Mononuclear cell (primary cell): ENCODE results near the gene GNG2. TPM values are rescaled to one million over a fixed set of nuclear protein-coding genes. Genes with fewer than 3 reads are reported as not detected.

Source experiments
- H3K27me3 ChIP-seq: 2 replicates; pipeline ENCODE4 v1.6.0; 2011; ENCODE audit warnings: low read length, control low read depth; ENCODE audit not compliant: insufficient read depth
- H3K4me1 ChIP-seq: 2 replicates; pipeline ENCODE4 v1.5.1; 2011; ENCODE audit warnings: mild to moderate bottlenecking, low read length, control low read depth; ENCODE audit not compliant: insufficient read depth
- H3K4me3 ChIP-seq: 2 replicates; pipeline ENCODE4 v1.5.1; 2011; ENCODE audit warnings: mild to moderate bottlenecking, low read length, moderate library complexity
- H3K9me3 ChIP-seq: 2 replicates; pipeline ENCODE4 v1.5.1; 2011; ENCODE audit warnings: low read depth, mild to moderate bottlenecking, control low read depth, low read length
- total RNA-seq: library from RNA; depleted of rRNA; stranded (reverse); fragments of >200 nt; gene quantifications from one replicate; pipeline ENCODE4 v1.2.3, GENCODE V29; 2012

The GNG2 gene
- total RNA-seq, 1 donor: 180 TPM

DNA sequence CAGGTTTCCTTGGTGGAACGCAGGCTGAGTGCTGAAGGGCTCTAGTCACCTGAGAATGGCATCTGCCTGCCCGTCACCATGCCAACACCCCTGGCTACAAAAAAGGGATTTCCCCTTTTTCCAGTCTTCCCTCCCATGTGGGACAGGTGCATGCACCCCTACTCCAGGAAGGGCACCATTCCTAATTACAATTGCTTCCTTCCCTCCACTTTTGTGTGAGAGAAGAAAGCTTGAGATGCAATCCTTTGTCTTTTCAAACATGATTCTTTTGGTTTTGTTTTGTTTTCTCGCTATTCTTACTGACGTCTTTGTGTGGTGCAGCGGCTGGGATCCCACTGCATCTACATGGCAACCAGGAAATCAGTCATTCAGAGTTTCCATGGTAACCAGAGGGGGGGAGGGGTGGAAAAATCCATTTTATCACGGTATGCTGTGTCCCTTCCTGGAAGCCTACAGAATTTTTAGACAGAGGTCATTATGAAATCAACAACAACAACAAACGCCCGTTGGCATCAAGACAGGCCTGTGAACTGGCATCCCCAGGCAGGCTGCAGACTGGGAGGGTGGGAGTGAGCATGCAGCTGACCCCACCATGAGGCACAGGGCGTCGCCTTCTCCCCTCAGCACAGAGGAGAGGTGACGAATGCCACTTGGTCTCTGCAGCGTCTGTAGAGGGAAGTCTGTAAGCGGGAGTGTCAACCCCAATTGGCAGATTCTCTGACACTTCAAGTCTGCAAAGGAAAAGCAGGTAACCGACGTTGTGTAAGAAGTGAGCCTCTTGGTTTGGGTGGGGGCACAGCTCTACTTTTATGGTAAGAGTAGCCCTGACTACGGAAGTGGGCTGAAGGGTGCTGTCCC is 13.6 kb upstream of the GNG2 start:
- H3K27me3 ChIP-seq: no peaks in the 10 kb centered on the region
- peak overlapping the region; percentile 45 for H3K4me3 ChIP-seq
- peaks cover 59% of the 10 kb centered on the region for H3K4me1 ChIP-seq
- H3K9me3 ChIP-seq: no peaks in the 10 kb centered on the region

GRCh38 chr14:51847489-51847796 is 13.0 kb upstream of the GNG2 start:
- Histone ChIP-seq H3K4me1 (peaks cover 59% of the 10 kb centered on the region), H3K9me3 (no peaks in the 10 kb centered on the region), H3K27me3 (no peaks in the 10 kb centered on the region), H3K4me3 (no peak overlapping the region)

DNA sequence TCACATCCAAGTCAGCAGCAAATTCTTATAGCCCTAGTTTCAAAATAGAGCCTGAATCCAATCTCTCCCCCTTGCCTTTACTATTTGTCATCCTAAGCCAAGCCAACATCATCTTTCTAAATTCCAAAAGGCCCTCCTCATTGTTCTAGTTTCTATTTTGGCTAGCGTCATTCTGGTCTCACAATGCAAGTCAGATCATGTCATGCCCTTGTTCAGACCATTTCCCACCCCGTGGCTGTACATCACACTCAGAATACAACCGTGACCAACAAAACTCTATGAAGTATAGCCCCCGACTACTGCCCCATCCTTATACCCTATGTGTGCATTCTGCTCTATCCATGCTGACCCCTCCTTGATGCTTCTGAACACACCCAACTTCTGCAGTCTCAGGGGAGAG is 12.3 kb upstream of the GNG2 start:
- Histone ChIP-seq H3K4me1 (peaks cover 59% of the 10 kb centered on the region), H3K4me3 (no peak overlapping the region), H3K9me3 (no peaks in the 10 kb centered on the region), H3K27me3 (no peaks in the 10 kb centered on the region)

- Histone ChIP-seq H3K9me3 (no peaks in the 10 kb centered on the region), H3K27me3 (no peaks in the 10 kb centered on the region), H3K4me3 (no peak overlapping the region), H3K4me1 (peaks cover 54% of the 10 kb centered on the region)
Measured at GRCh38 chr14:51849097-51849496, 11.3 kb upstream of the GNG2 start.

- Histone ChIP-seq H3K27me3 (no peaks in the 10 kb centered on the region), H3K4me1 (peaks cover 38% of the 10 kb centered on the region), H3K9me3 (no peaks in the 10 kb centered on the region), H3K4me3 (no peak overlapping the region)
Measured at GRCh38 chr14:51850651-51851050, 9.8 kb upstream of the GNG2 start.

DNA sequence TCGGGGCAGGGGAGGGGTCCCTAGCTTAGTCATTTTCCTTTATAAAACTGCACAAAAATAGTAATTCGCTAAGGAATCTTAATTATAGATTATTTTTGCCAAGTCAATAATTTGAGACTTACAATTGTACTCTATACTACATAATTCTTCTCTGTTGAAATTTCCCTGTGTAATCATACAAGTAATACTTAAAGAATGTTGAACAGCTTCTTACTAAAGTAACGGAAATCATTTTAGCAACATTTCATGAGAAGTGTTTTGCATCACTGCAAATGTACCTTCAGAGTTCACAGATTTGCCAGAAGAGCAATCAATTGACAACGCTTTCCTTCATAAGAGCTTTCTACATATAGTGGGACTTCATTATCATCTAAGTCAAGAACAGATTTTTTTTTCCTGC is 7.9 kb upstream of the GNG2 start:
- Histone ChIP-seq H3K9me3 (no peaks in the 10 kb centered on the region), H3K4me3 (no peak overlapping the region), H3K4me1 (peaks cover 40% of the 10 kb centered on the region), H3K27me3 (no peaks in the 10 kb centered on the region)

DNA sequence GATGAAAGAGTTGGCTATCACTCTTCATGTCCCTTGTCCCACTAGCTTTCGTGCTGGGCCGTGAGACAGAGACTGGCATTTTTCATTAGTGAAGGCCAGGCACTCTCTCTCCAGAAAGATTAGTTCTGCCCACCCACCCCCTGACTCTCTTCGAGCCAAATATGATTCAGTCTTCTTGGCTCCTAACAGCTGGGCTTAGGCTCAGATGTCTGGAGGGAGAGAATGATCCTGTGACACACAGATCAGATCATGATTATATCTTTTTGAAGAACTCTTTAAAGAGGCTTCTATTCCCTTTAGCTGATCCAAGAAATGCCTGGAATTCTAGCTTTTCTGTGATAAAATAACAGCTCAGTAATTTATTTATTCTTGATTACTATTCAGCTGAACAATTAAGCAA is 5.2 kb upstream of the GNG2 start:
- Histone ChIP-seq H3K4me3 (no peak overlapping the region), H3K9me3 (no peaks in the 10 kb centered on the region), H3K27me3 (no peaks in the 10 kb centered on the region), H3K4me1 (peaks cover 36% of the 10 kb centered on the region)

GRCh38 chr14:51856792-51857296 is 3.6 kb upstream of the GNG2 start:
- Histone ChIP-seq H3K4me3 (no peak overlapping the region), H3K4me1 (peaks cover 39% of the 10 kb centered on the region), H3K27me3 (no peaks in the 10 kb centered on the region), H3K9me3 (no peaks in the 10 kb centered on the region)

GRCh38 chr14:51859131-51859530 is 1.3 kb upstream of the GNG2 start:
- H3K4me3 ChIP-seq: no peak overlapping the region
- no peaks in the 10 kb centered on the region for H3K27me3 ChIP-seq
- H3K4me1 ChIP-seq: peaks cover 56% of the 10 kb centered on the region
- no peaks in the 10 kb centered on the region for H3K9me3 ChIP-seq

DNA sequence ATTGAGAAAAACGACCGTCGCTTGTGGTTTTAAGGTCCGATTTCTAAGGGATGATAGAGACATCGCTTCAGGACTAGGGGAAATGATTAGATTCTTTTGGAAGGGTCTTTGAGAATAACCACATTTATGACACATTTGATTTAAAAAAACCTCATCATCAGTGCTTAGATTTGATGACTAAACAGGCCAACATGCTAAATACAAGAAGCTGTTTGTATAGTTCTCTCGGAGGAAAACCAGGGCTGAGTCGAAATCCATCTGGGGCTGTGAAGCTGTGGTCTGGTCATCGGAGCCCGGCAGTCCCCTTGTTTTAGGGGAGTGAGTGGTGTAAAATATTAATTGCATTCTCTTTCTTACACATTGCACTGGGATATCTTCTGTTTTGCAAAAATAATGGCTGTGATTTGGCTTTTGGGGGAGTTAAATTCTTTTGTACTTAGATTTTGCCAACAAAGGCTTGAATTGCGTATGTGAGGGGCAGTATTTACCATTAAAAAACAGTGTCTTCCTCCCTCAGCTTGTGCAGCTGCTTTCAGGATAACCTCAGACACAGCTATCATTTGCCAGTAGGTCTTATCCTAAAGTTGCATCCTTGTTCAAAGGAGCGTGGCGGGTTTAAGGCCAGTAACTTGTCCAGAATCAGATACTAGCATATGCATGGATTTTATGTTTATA is 550 bp downstream of the GNG2 start:
- H3K4me3 ChIP-seq: peak overlapping the region; percentile 89
- H3K9me3 ChIP-seq: no peaks in the 10 kb centered on the region
- peaks cover 68% of the 10 kb centered on the region for H3K4me1 ChIP-seq
- H3K27me3 ChIP-seq: no peaks in the 10 kb centered on the region

DNA sequence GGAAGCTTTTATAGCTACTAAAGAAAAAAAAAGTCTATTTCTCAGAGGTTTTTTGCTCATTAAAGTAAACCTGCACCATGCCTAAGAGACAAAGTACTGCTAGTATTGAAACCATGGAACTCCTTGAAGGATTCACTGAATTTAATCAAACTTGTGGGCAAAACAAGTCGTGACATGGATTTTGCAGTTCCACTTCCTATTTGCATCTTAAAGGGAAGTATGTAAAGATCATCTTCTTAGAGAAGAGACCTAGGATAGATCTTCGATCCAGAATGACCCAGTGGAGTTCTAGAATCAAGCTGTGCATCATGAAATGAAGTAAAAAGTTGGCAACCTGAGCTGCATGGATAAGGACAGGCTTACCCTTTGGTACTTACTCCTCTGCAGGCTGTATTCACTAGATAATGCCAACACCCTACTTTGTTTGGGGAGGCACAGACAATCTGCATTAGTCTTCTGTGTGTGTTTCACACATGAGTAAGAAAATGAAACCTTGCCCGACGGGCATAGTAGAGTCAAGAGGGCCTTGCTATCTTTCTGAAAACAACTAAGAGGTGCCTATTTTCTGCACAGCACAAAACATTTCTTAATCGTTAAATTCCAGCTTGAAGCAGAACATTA is 1.9 kb downstream of the GNG2 start:
- Histone ChIP-seq H3K4me3 (peak overlapping the region; percentile 89), H3K4me1 (peaks cover 68% of the 10 kb centered on the region), H3K27me3 (no peaks in the 10 kb centered on the region), H3K9me3 (no peaks in the 10 kb centered on the region)

- peak overlapping the region; percentile 89 for H3K4me3 ChIP-seq
- H3K4me1 ChIP-seq: peaks cover 70% of the 10 kb centered on the region
- no peaks in the 10 kb centered on the region for H3K27me3 ChIP-seq
Measured at GRCh38 chr14:51862860-51863259, 2.4 kb downstream of the GNG2 start.

DNA sequence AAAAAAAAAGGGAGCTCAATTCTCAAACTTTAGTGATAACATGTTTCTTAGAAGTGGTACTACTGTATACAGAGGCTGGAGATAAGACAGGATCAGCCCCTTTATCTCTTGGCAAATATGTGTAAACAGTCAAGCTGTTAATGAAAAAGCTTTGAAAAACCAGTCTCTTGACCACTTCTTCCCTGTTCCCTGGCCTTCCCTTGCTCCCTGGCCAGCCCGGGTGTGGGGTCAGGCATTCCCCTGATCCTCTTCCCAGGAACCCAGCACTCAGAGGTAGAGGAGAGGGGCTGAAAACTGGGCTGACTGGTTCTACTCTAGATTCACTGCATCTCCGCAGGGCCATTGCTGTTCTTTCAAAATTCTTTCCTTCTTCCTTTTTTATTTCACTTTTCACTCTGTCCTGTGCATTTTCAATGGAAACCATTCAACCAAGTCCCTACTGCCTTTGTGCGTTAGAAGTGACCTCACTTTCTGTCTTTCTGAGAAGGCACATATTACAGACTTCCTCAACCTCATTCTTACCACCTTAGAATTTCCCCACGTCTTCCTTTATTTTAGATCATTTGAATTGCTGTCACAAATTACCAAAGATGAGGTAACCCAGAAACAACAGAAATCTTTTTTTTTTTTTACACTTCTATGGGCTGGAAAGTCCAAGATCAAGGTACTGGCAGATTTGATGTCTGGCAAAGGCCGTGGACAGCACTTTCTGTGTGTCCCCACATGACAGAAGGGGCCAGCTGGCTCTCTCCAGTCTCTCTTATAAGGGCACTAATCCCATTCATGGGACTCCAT is 5.7 kb downstream of the GNG2 start:
- Histone ChIP-seq H3K4me3 (no peak overlapping the region), H3K27me3 (no peaks in the 10 kb centered on the region), H3K9me3 (no peaks in the 10 kb centered on the region), H3K4me1 (peaks cover 74% of the 10 kb centered on the region)

More at GRCh38 chr14:51862860-51863259, 2.4 kb downstream of the GNG2 start:
- H3K9me3 ChIP-seq: no peaks in the 10 kb centered on the region

DNA sequence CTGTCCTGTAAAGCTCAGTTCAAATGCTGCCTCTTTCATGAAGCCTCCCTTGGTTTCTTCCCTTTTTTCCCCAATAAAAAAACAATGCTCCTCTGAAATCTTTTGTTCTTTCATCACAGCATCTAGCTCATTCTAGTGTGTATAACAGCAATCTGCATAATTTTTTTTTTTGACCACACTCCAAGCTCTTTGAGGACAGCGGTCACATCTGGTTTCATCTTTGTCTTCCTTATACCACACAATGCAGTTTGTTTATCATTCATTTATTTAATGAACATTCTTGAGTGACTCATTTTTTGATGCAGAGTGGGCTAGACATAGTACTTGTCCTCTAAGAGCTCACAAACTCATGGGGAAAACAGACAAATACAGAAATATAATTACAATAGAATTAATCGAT is 7.3 kb downstream of the GNG2 start:
- H3K4me3 ChIP-seq: no peak overlapping the region

DNA sequence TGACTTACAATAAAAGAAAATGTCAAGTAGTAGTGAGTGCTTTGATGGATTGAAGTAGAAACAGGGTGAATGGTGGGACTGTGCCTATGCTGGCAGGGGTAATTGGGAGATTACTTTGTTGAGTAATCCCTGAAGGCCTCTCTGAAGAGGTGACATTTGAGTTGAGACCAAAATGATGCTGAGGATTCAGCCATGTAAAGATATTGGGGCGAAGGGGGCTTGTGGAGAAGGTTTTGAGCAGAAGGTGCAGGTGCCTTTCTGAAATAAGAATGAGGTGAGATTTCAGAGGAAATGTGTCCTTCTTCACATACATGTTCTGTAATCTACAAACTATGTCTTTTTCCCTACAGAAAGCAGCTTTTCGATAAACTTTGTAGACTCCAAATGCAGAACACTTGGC is 8.0 kb downstream of the GNG2 start:
- H3K4me3 ChIP-seq: no peak overlapping the region
- H3K9me3 ChIP-seq: no peaks in the 10 kb centered on the region
- peaks cover 74% of the 10 kb centered on the region for H3K4me1 ChIP-seq
- no peaks in the 10 kb centered on the region for H3K27me3 ChIP-seq

More for the DNA sequence above, 7.3 kb downstream of the GNG2 start:
- H3K9me3 ChIP-seq: no peaks in the 10 kb centered on the region
- H3K27me3 ChIP-seq: no peaks in the 10 kb centered on the region
- H3K4me1 ChIP-seq: peaks cover 75% of the 10 kb centered on the region
